ENCODE results near the gene COA4.
A peak's percentile ranks its signal among the peaks of the same experiment; 100 is the strongest.

COA4 gene

DNA sequence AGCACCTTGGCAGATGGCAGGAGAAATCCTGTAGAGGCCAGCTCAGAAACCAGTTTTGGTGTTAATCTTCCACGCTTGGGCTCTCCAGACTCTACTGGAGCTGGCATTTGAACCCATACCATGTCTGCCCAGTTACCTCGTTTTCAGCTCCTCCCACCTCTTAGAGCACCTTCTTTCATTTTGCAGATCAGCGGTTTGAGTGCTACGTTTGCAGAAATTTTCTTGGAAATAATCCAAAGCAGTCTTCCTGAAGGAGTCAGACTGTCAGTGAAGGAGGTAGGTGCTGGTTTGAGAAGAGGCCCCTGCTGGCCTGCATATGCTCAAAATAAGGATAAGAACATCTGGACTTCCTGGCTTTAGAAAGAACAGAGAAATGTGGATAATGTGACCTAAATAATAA lies 13.7 kb downstream of the COA4 start:
- no peak for DNase-seq

DNA sequence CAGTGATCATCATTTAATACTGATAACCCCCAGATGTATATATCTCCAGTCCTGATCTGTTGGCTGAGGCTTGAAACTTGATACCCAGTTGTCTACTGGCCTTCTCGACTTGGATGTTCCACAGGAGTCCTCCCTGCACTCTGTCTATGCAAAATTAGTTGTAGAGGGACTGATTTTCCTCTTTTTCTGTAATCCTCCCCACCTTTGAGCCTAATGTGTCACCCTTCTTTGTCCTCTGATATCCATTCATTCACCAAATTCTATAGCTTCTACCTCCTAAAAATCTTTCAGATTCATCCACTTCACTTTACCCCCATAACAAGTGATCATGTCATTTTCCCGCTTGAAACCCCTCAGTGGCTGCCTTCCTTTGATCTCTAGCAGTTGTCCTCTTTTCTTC lies 16.4 kb downstream of the COA4 start:
- no peak for DNase-seq

DNA sequence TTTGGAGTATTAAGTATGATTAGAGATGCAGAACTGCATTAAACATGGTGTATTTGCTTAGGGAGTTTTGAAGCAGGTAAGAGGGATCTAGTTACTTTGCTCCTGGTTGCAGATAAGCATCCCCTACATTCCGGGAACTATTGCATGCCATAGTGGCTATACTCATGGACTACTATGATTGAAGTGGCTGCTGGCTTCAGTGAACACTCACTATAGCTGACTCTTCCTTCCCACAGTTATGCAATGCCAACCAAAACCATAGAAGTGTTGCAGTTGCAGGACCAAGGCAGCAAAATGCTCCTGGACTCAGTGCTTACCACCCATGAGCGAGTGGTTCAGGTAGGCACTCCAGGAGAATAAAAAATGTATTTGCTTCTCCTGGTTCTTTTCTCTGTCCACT lies 17.0 kb downstream of the COA4 start:
- no peak for DNase-seq

DNA sequence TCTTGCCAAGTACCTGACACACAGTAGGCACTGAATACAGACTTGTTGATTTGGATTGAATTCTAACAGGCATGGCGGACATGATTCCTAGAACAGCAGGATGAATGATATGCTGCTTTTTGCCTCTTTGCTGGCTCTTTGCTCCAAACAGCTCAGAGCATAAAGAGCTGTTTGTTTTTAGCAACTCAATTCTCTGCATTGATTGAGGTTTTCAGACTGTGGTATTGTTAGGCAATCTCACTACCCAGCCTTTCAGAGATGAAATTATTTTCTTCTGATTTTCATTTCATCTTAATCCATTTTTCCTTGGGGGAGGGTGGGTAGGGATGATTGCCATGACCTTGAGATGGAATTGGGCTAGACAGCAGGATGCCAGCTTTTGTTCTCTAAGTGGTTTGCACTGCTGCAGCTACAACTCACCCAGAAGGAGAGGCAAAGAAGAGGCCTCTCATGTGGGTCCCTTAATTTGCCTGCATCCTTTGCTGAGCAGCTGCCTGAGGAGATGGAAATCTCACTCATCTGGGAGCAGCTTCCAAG lies 20.5 kb downstream of the COA4 start:
- no peak for DNase-seq

DNA sequence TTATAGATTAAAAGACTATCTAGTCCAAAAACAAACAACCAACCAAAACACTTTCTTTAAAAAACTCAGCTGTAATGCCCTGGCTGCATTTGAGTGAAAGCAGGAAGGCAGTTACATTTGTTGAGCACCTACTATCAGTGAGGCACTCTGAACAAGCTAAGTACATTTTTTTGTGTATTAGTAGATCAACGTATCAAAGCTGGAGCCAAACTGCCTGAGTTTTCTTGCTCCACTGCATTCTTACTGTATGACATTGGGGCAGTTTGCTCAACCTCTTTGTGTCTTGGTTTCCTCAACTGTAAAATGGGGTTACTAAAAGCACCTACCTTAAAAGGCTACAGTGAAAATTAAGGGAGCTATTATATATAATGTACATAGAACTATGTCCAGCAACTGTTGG lies 22.0 kb downstream of the COA4 start:
- DNase-seq: no peak

DNA sequence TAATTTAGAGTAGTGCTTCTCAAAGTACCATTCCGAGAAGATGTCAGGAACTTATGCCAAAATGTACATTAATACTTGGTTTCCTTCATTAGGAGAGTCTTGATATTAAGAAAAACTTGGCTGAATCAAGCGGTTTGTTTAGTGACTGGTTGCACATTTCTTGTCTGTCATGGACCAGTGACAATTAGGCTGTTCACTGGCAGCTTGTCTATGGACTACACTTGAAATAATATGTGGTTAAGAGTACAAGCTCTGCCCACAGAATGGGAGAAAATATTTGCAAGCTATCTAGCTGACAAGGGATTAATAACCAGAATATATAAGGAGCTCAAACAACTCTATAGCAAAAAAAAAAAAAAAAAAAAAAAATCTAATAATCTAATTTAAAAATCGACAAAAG lies 24.6 kb downstream of the COA4 start:
- no peak for DNase-seq

DNA sequence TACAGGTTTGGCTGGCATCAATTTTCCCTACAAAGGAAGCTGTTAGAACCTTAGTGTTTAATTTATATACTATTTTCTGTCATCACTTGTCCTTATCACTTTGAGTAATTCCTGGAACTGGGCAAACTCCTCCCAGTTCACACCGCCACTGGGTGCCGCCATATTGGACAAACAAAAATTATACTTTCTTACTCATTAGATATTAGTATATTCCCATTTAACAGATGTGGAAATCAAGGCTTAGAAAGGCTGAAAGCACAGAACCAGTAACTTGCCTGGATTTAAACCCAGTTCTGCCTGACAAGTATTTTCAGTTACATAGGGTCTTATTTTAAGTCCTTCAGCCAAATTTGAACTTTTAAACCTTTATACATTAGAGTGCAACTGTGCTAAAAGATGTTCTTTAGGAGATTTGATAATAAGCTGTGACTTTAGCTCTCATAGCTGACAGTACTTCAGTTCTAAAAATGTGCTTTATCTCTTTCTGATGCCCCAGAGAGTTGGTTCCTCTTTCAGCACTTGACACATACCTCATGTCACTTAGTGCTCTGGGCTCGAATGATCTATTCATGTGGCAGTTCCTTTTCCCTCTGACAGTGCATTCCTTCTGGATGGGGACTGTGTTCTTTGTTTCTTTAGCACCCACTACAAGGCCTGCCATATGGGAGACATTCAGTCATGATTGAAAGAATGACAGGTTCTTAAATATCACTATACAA lies 25.4 kb downstream of the COA4 start:
- peak in 1 of 2 donors; percentile 69 for DNase-seq

DNA sequence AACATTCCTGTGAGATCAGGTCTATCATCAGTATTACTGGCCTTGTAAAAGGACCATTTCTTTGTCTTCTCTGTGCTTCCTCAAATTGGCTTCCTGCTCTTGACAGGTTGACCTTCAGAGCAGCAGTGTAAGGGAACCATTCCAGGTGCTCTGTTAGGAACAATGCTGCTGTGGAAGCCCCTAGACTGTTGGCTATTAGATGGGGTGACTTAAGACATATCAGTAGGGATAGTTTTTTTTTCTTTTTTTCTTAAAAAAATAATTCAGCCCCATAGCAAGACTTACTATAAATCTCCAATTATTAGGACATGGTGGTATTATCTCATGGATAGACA lies 37.6 kb downstream of the COA4 start:
- no peak for DNase-seq

DNA sequence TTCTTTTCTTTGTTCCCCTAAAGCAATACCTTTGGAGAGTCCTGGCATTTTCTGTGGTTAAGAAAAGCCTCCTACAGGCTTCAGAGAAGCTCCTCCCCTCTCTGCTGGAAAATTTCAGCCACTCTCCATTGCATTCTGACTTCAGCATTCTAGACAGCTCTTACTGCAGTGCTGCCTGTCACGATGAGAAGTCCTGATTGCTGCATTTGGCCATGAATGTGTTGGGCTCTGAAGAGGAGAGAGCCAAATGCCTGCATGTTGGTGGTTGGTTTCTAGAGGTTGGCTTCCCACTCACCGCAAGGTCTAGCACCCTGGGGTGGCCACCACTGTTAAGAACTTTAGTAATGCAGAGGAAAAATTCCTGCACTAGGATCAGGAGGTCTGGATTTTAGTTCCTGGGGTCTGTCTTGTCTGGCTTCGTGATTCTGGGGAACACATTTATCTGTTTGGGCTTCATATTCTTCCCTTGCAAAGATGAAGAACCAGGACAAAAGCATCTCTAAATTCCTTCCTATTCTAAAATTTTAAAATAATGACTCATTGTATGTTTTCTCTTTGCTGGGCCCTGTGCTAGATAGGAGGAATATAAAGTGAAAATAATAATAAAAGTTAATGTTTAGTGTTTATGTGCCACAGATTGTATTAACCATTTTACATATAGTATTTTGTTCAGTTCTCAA lies 38.1 kb downstream of the COA4 start:
- DNase-seq: no peak

DNA sequence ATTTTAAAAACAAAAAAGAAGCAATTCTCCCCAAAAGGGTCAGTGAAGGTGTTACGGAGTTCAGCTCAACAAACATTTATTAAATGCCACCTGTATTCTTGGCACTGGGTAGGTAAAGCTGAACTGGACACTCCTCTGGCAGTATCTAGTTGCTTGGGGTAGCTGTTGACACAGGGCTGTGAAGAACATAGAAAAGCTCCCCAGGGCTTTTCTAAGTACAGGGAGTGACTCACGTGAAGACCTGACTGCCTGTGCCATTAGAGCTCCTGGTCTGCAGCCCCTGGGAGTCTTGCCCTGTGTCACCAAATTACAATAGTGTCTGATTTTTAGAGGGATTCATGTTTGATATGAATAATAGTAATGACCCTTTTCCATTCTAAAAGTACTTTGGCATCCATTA lies 43.6 kb downstream of the COA4 start:
- DNase-seq: no peak

DNA sequence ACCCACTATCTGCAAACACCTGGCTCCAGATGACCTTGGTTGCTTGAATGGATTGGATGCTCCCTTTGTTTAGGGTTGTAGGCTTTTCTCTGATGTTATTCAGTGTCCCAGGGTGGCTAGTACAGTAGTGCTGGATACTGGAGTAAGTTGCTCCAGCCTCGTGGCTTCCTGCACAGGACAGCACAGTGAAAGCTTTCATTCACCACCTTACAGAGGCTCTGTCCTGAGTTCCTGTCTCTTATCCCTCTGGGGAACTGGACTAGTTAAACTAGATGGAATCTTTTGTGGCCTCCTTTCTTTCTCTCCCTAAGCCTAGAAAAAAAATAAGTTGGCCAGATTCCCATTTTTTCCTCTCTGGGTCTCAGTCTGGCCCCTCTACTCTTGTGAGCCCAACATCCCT lies 46.4 kb downstream of the COA4 start:
- DNase-seq: no peak

Measured in bone marrow (tissue), 2 donors.